ENCODE results near the gene TRIM25.
"Not testable (repeated sequence)": the region's sequence is repeated elsewhere in the genome, so short reads cannot be mapped to it uniquely, and the experiment has no call there.

GRCh38 chr17:56938206-56938605 is 24.4 kb upstream of the TRIM25 start:
- TF ChIP-seq CTCF, POLR2A (IDR thresholded peaks at IDR 0.05): not testable (repeated sequence)

All from right lobe of liver (tissue), 4 donors.